Naive thymus-derived CD4-positive, alpha-beta T cell (primary cell): ENCODE data around the gene PARP15. TPM values are rescaled to one million over a fixed set of nuclear protein-coding genes. Genes with fewer than 3 reads are reported as not detected.

Source experiments
- ATAC-seq: fragments of 150-1000 bp; cut with Tn5 transposase; 2 replicates; pipeline ENCODE4 v1.10.0; 2021; ENCODE audit warnings: mild to moderate bottlenecking, moderate library complexity
- CTCF ChIA-PET: fragments of 350-600 bp; sonication (Branson Sonifier 250); formaldehyde crosslinking; loops from one replicate; lab custom pipeline; 2021; ENCODE audit warnings: antibody characterized with exemption; lab: Charles Lee
- POLR2A ChIA-PET: fragments of 350-600 bp; sonication (Branson Sonifier 250); formaldehyde crosslinking; loops from one replicate; lab custom pipeline; 2021; ENCODE audit warnings: antibody characterized with exemption, inconsistent platforms; lab: Charles Lee
- DNase-seq, 9 donors: peaks; one replicate each; pipeline versions ENCODE4 v3.0.0 to v3.0.0-alpha.2; 2020 to 2022; ENCODE audit warnings: mixed read lengths in 1 of 9
- H3K27ac ChIP-seq: one replicate; pipeline ENCODE4 v1.7.0; 2013; ENCODE audit warnings: mild to moderate bottlenecking, low read depth, low read length, moderate library complexity
- H3K27me3 ChIP-seq, 2 donors: one replicate each; pipeline ENCODE4 v1.7.0; 2013; ENCODE audit warnings: low read length in 2 of 2, mild to moderate bottlenecking in 2 of 2, moderate library complexity in 2 of 2; ENCODE audit not compliant: control insufficient read depth in 2 of 2, insufficient read depth in 2 of 2
- H3K36me3 ChIP-seq, 3 experiments: 1 replicate in 2 of 3; 2 replicates in 1 of 3; pipeline ENCODE4 v1.7.0; 2013; ENCODE audit warnings: low read length in 3 of 3, mild to moderate bottlenecking in 3 of 3, moderate library complexity in 1 of 3; ENCODE audit not compliant: insufficient read depth in 3 of 3, control insufficient read depth in 2 of 3
- H3K4me1 ChIP-seq, 2 donors: one replicate each; pipeline ENCODE4 v1.7.0; 2013; ENCODE audit warnings: low read length in 2 of 2, mild to moderate bottlenecking in 2 of 2, moderate library complexity in 1 of 2; ENCODE audit not compliant: control insufficient read depth in 2 of 2, insufficient read depth in 2 of 2
- H3K4me3 ChIP-seq: 2 replicates; pipeline ENCODE4 v1.7.0; 2013; ENCODE audit warnings: mild to moderate bottlenecking, low read length
- H3K9me3 ChIP-seq, 3 experiments: 1 replicate in 2 of 3; 2 replicates in 1 of 3; pipeline ENCODE4 v1.7.0; 2013; ENCODE audit warnings: low read length in 3 of 3; ENCODE audit not compliant: control insufficient read depth in 2 of 3
- H3K27ac Mint-ChIP-seq, 9 donors: one replicate each; pipeline ENCODE4 v1.8.0; 2020 to 2022; ENCODE audit warnings: mixed read lengths in 9 of 9, mild to moderate bottlenecking in 8 of 9, moderate library complexity in 5 of 9, inconsistent platforms in 2 of 9
- H3K27me3 Mint-ChIP-seq, 5 donors: one replicate each; pipeline ENCODE4 v1.8.0; 2021 to 2022; ENCODE audit warnings: mixed read lengths in 5 of 5, mild to moderate bottlenecking in 1 of 5
- H3K36me3 Mint-ChIP-seq, 5 donors: one replicate each; pipeline ENCODE4 v1.8.0; 2020 to 2022; ENCODE audit warnings: mixed read lengths in 5 of 5, mild to moderate bottlenecking in 3 of 5, inconsistent platforms in 1 of 5
- H3K4me1 Mint-ChIP-seq, 7 donors: one replicate each; pipeline ENCODE4 v1.8.0; 2020 to 2022; ENCODE audit warnings: mixed read lengths in 7 of 7, mild to moderate bottlenecking in 3 of 7, inconsistent platforms in 1 of 7
- H3K4me3 Mint-ChIP-seq, 10 donors: one replicate each; pipeline ENCODE4 v1.8.0; 2020 to 2022; ENCODE audit warnings: mild to moderate bottlenecking in 10 of 10, mixed read lengths in 10 of 10, moderate library complexity in 6 of 10, inconsistent platforms in 2 of 10
- H3K9me3 Mint-ChIP-seq, 11 donors: one replicate each; pipeline ENCODE4 v1.8.0; 2020 to 2022; ENCODE audit warnings: mixed read lengths in 11 of 11, mild to moderate bottlenecking in 4 of 11, inconsistent platforms in 1 of 11, moderate library complexity in 1 of 11
- intact Hi-C, 2 donors: fragments of 100-400 bp; cut with micrococcal nuclease; formaldehyde crosslinking; loops; one replicate each; pipeline ENCODE4 v1.15.1; 2023
- polyA plus RNA-seq, 2 donors: library from polyadenylated mRNA; unstranded; fragments of 300-500 nt; fragmentation: Illumina TruSeq; gene quantifications; one replicate each; pipeline ENCODE4 v1.2.3, GENCODE V29; 2021
- total RNA-seq, 6 experiments: library from RNA in 5 of 6; stranded (reverse) in 5 of 6; gene quantifications; 1 replicate in 5 of 6; 2 replicates in 1 of 6; pipeline ENCODE4 v1.2.3 and lab custom pipeline; 2021 to 2026

The PARP15 gene
- total RNA-seq: 10 to 100 TPM; 42.8 to 71.0 (median 70.0) TPM
- polyA plus RNA-seq: 1 to 10 TPM; 3.2 to 7.2 TPM
- 68.6 reads per million, percentile 77 among the genes with 10 or more reads in this experiment for total RNA-seq (lab: John Stamatoyannopoulos, UW)

GRCh38 chr3:122577409-122578031 is at the start of gene PARP15:
TSS of gene PARP15 (plus strand) at chr3:122577650. CDS start at chr3:122577668, 18 bp downstream.
- no peaks in the 10 kb centered on the region for H3K27me3 Mint-ChIP-seq
- ChIA-PET POLR2A (interaction anchor here (0.5 to 4.5 kb wide), 7 partner anchors 8 to 102 kb away, joined by 3 to 57 read pairs (median 4); partner anchors contain the start of genes DTX3L and PARP9), CTCF (interaction anchor here (0.9 to 2.0 kb wide), 3 partner anchors 12 to 101 kb away, joined by 3 to 7 read pairs (median 5); no protein-coding TSS in a partner anchor)
- H3K27ac Mint-ChIP-seq: peak within 1 kb of the TSS; percentile 89 to 99 (median 98)
- Histone ChIP-seq H3K36me3 (peaks cover 0 to 4% (median 0%) of the 10 kb centered on the region in 3 experiments), H3K27ac (peak within 1 kb of the TSS; percentile 69), H3K4me1 (peaks cover 8 to 23% of the 10 kb centered on the region in 2 donors), H3K27me3 (no peaks in the 10 kb centered on the region), H3K4me3 (peak within 1 kb of the TSS; percentile 74), H3K9me3 (peaks cover 0 to 11% (median 9%) of the 10 kb centered on the region in 3 experiments)
- H3K9me3 Mint-ChIP-seq: peaks cover 6 to 17% (median 12%) of the 10 kb centered on the region in 11 donors
- peak within 1 kb of the TSS; percentile 83 to 100 (median 99) for H3K4me3 Mint-ChIP-seq
- ATAC-seq (peak; percentile 63), DNase-seq (peak; percentile 13 to 50 (median 43))
- intact Hi-C loops: loop anchor here (1.0 to 2.0 kb wide), 6 partner anchors 9 to 102 kb away; partner anchors contain the start of genes DTX3L (in 1 of the 2) and PARP9 (in 1 of the 2)
- peaks cover 30 to 77% (median 59%) of the 10 kb centered on the region in 7 donors for H3K4me1 Mint-ChIP-seq
- peaks cover 12 to 46% (median 23%) of the 10 kb centered on the region in 5 donors for H3K36me3 Mint-ChIP-seq

- Histone ChIP-seq H3K4me3 (no peak overlapping the region), H3K27ac (no peak overlapping the region), H3K27me3 (no peaks in the 10 kb centered on the region), H3K9me3 (no peaks in the 10 kb centered on the region), H3K36me3 (peaks cover 7 to 59% (median 10%) of the 10 kb centered on the region in 3 experiments), H3K4me1 (no peaks in the 10 kb centered on the region)
- no peak for DNase-seq
- ATAC-seq: no peak
- H3K4me1 Mint-ChIP-seq: peaks cover 0 to 16% (median 0%) of the 10 kb centered on the region in 7 donors
- no peaks in the 10 kb centered on the region for H3K27me3 Mint-ChIP-seq
- peak overlapping the region in 3 of 9 donors; percentile 22 to 51 (median 31) for H3K27ac Mint-ChIP-seq
- POLR2A ChIA-PET: no interaction called here
- H3K9me3 Mint-ChIP-seq: no peaks in the 10 kb centered on the region
- peaks cover 15 to 58% (median 30%) of the 10 kb centered on the region in 5 donors for H3K36me3 Mint-ChIP-seq
- CTCF ChIA-PET: no interaction called here
- H3K4me3 Mint-ChIP-seq: no peak overlapping the region
- intact Hi-C loops: no loop called here
These were observed 47.3 kb upstream of the PARP15 start for GRCh38 chr3:122530164-122530563.

- H3K36me3 ChIP-seq: peaks cover 13 to 73% (median 24%) of the 10 kb centered on the region in 3 experiments
- H3K4me3 ChIP-seq: no peak overlapping the region
- Mint-ChIP-seq H3K4me3 (peak overlapping the region in 1 of 10 donors; percentile 18), H3K36me3 (peaks cover 19 to 71% (median 44%) of the 10 kb centered on the region in 5 donors), H3K4me1 (peaks cover 0 to 34% (median under 1%) of the 10 kb centered on the region in 7 donors), H3K27me3 (no peaks in the 10 kb centered on the region), H3K27ac (peak overlapping the region in 4 of 9 donors; percentile 4 to 71 (median 26)), H3K9me3 (no peaks in the 10 kb centered on the region)
- ATAC-seq (no peak), DNase-seq (no peak)
- H3K27ac ChIP-seq: no peak overlapping the region
- intact Hi-C loops: loop anchor here in 1 of 2 donors (2.0 kb wide), 1 partner anchor 19 kb away; the partner anchor contains the start of gene KPNA1
- POLR2A ChIA-PET: interaction anchor here (1.3 kb wide), 1 partner anchor 19 kb away, joined by 4 read pairs; the partner anchor contains the start of gene KPNA1
- CTCF ChIA-PET: no interaction called here
- no peaks in the 10 kb centered on the region for H3K9me3 ChIP-seq
- no peaks in the 10 kb centered on the region for H3K27me3 ChIP-seq
- H3K4me1 ChIP-seq: no peaks in the 10 kb centered on the region
These were observed 44.0 kb upstream of the PARP15 start for GRCh38 chr3:122533480-122533879.

GRCh38 chr3:122533931-122534334 is 43.5 kb upstream of the PARP15 start:
- peak in 1 of 9 donors; percentile 34 for DNase-seq
- no peaks in the 10 kb centered on the region for H3K9me3 ChIP-seq
- peaks cover 19 to 75% (median 49%) of the 10 kb centered on the region in 5 donors for H3K36me3 Mint-ChIP-seq
- H3K36me3 ChIP-seq: peaks cover 16 to 77% (median 25%) of the 10 kb centered on the region in 3 experiments
- no peak overlapping the region for H3K4me3 ChIP-seq
- H3K4me1 Mint-ChIP-seq: peaks cover 1 to 38% (median 5%) of the 10 kb centered on the region in 7 donors
- H3K4me3 Mint-ChIP-seq: peak overlapping the region in 1 of 10 donors; percentile 18
- H3K27me3 Mint-ChIP-seq: no peaks in the 10 kb centered on the region
- POLR2A ChIA-PET: interaction anchor here (1.3 kb wide), 1 partner anchor 19 kb away, joined by 4 read pairs; the partner anchor contains the start of gene KPNA1
- H3K27ac Mint-ChIP-seq: peak overlapping the region in 4 of 9 donors; percentile 44 to 71 (median 58)
- no peak for ATAC-seq
- CTCF ChIA-PET: no interaction called here
- H3K9me3 Mint-ChIP-seq: no peaks in the 10 kb centered on the region
- intact Hi-C loops: loop anchor here in 1 of 2 donors (2.0 kb wide), 1 partner anchor 19 kb away; the partner anchor contains the start of gene KPNA1
- H3K4me1 ChIP-seq: no peaks in the 10 kb centered on the region
- no peak overlapping the region for H3K27ac ChIP-seq
- no peaks in the 10 kb centered on the region for H3K27me3 ChIP-seq

- no peak overlapping the region for H3K27ac ChIP-seq
- DNase-seq: no peak
- Mint-ChIP-seq H3K27ac (peak overlapping the region in 3 of 9 donors; percentile 9 to 22 (median 9)), H3K27me3 (no peaks in the 10 kb centered on the region), H3K4me3 (no peak overlapping the region), H3K9me3 (no peaks in the 10 kb centered on the region), H3K4me1 (peaks cover 8 to 48% (median 12%) of the 10 kb centered on the region in 7 donors), H3K36me3 (peaks cover 22 to 79% (median 54%) of the 10 kb centered on the region in 5 donors)
- peaks cover 16 to 88% (median 28%) of the 10 kb centered on the region in 3 experiments for H3K36me3 ChIP-seq
- H3K4me3 ChIP-seq: no peak overlapping the region
- CTCF ChIA-PET: no interaction called here
- intact Hi-C loops: no loop called here
- no peaks in the 10 kb centered on the region for H3K27me3 ChIP-seq
- POLR2A ChIA-PET: interaction anchor here (0.6 to 1.0 kb wide), 3 partner anchors 9 to 46 kb away, joined by 3 to 8 read pairs (median 4); no protein-coding TSS in a partner anchor
- ATAC-seq: no peak
- H3K9me3 ChIP-seq: no peaks in the 10 kb centered on the region
- no peaks in the 10 kb centered on the region for H3K4me1 ChIP-seq
These were observed 41.4 kb upstream of the PARP15 start for GRCh38 chr3:122535964-122536631.

- Mint-ChIP-seq H3K4me1 (peaks cover 8 to 49% (median 12%) of the 10 kb centered on the region in 7 donors), H3K27ac (peak overlapping the region in 5 of 9 donors; percentile 9 to 27 (median 22)), H3K9me3 (no peaks in the 10 kb centered on the region), H3K27me3 (no peaks in the 10 kb centered on the region), H3K36me3 (peaks cover 22 to 79% (median 53%) of the 10 kb centered on the region in 5 donors), H3K4me3 (no peak overlapping the region)
- DNase-seq: no peak
- Histone ChIP-seq H3K9me3 (no peaks in the 10 kb centered on the region), H3K27ac (no peak overlapping the region), H3K4me3 (no peak overlapping the region), H3K27me3 (no peaks in the 10 kb centered on the region), H3K36me3 (peaks cover 16 to 93% (median 31%) of the 10 kb centered on the region in 3 experiments), H3K4me1 (no peaks in the 10 kb centered on the region)
- CTCF ChIA-PET: no interaction called here
- ATAC-seq: no peak
- intact Hi-C loops: no loop called here
- POLR2A ChIA-PET: interaction anchor here (0.6 to 1.0 kb wide), 4 partner anchors 9 to 159 kb away, joined by 3 to 8 read pairs (median 4); no protein-coding TSS in a partner anchor
These were observed 40.8 kb upstream of the PARP15 start for GRCh38 chr3:122536632-122537001.
